Fibroblast of upper back skin (primary cell): ENCODE results near the gene SSTR5.

Source experiments
- DNase-seq: peaks from one replicate; pipeline ENCODE4 v3.0.0-alpha.2; 2013

Gene SSTR5

DNA sequence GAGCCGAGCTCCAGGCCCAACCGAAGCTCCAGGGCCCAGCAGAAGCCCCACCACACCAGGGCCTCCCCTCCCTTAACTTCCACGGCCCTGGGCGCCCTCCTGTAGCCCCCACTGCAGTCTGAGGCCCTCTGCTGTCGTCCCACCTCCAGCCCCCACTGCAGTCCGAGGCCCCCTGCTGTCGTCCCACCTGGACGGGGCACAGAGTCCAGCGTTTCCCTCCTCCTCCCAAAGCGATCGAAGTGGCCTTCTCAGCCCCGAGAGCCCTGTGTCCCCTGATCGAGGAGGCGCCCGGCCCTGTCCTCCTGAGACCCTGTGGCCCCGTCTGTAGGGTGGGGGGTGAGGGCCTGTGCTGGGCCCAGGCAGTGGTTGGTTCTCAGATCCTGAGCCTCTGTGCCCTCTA lies 54.6 kb downstream of the SSTR5 start:
- DNase-seq = no peak

DNA sequence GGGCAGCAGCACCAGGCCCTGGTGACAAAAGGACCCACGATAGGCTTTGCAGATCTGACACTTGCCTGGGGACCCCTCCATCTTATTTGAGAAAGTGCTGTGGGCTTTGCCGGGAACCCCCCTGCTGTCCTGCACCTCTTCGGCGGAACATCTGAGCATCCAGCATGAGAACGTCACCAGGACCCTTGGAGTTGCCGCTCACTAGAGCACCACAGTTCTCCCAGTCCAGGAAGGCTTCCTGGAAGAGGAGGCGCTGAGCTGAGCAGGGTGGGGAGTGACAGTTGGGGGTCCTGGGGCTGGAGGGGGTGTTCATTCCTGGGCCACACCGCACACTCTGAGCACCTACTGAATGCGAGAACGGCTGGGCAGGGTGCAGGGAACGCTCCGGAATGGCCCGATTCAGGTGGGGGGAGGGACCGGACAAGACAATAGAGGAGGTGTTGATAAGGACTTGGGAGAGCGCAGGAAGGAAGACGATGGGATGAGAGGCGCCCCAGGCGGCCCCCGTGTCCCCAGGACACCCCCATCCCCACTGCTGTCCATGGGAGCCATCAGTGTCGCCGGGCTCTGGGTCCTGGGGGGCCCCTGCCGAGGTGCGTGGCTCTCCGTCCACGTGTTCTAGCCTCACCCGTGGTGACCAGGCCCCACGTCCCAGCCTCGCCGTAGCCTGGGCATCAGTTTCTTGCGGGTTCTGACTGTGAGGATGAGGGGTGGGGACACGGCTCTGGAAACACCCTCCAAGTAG lies 55.6 kb downstream of the SSTR5 start:
- DNase-seq = no peak

DNA sequence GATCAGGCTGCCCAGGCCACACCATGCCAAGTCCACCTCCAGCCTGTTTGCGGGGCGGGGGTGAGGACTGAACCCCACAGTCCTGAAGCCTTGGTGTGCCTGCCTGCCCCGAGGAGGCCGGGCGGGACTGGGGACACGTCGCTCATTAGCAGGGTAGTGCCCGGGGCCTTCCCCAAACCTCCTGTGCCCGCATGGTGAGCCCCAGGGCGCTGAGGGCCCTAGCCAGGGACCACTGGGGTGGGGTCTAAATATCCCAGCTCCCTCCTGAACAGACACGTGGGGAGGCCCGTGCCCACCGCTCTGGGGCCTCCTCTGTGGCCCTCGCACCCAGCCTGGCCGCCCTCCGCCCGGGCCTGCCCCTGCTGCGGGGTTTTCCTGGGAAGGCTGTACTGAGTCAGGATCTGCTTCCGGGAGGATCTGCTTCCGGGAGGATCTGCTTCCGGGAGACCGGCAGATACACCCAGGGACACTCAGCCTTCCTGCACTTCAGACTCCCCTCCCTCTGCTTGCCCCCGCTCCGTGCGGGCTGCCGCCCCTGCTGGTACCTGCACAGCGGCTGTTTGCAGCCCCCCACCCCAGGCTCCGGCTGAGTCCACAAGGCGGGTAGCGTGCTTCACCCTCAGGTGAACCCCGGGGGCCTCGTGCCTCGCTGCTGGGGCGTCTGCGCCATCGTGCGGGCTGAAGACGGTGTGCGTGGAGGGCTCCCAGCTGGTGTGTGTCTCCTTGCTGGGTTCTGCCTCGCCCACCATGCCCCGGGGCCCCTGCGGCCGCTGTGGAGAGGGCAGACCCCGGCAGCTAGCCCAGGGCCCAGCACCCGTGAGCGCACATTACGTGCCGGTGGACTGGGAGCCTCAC lies 56.8 kb downstream of the SSTR5 start:
- DNase-seq = no peak

DNA sequence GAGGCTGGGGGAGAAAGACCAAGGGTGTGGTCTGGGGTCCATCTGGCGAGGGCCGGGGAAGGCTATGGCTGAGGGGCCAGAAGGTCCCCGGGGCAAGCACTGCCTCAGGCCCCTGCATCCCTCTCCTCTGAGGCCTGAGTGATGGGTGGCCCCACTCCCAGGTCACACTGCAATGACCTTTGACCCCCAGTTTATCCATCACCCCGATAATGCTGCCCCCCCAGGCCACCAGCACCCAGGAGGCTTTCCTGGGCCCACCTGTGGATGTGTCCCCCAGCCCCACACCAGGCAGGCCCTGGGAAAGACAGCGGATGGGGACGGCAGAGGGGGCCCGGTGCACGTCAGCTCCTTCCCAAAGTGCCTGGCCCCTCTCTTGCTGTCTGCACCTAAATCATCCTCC lies 57.8 kb downstream of the SSTR5 start:
- no peak for DNase-seq
